GM12878 (cell line): ENCODE measurements around the gene VWA5B2. TPM values are rescaled to one million over a fixed set of nuclear protein-coding genes. Genes with fewer than 3 reads are reported as not detected.

Experiments used
- ATAC-seq: fragments of 200-7000 bp; cut with Tn5 transposase; 3 replicates; pipeline ENCODE4 v1.9.1; 2020; ENCODE audit warnings: mild to moderate bottlenecking, moderate library complexity
- BruUV-seq: library from RNA; stranded (reverse); fragments of 400-500 nt; replicated peaks from 2 replicates; lab custom pipeline; 2021; lab: Mats Ljungman, UMichigan
- CTCF ChIA-PET: fragments of 300-600 bp; sonication (Branson Sonifier 250); formaldehyde crosslinking; extraction: SDS; loops from one replicate; lab custom pipeline; 2021; ENCODE audit warnings: inconsistent platforms; lab: Yijun Ruan, JAX
- POLR2A ChIA-PET: fragments of 350-600 bp; formaldehyde crosslinking; extraction: SDS; loops from one replicate; lab custom pipeline; 2021; ENCODE audit warnings: inconsistent platforms; lab: Charles Lee
- RAD21 ChIA-PET: fragments of 300-600 bp; sonication (Branson Sonifier 250); formaldehyde crosslinking; loops from one replicate; lab custom pipeline; 2023; ENCODE audit warnings: antibody characterized with exemption; ENCODE audit not compliant: unreplicated experiment; lab: Charles Lee
- SMC1A ChIA-PET: fragments of 300-600 bp; sonication (Branson Sonifier 250); formaldehyde crosslinking; loops from one replicate; lab custom pipeline; 2023; ENCODE audit not compliant: unreplicated experiment, uncharacterized antibody; lab: Charles Lee
- DNase-seq: peaks from one replicate; pipeline ENCODE4 v3.0.0-alpha.2; 2011; ENCODE audit warnings: low read depth, low spot score
- FAIRE-seq: peaks from 3 replicates; lab custom pipeline; 2011; peaks lifted over from hg19 to GRCh38; lab: Jason Lieb, UNC
- H2AFZ ChIP-seq: 2 replicates; pipeline ENCODE4 v1.6.0; 2011; ENCODE audit warnings: low read depth, low read length, control low read depth; ENCODE audit not compliant: control insufficient read depth
- H3K27ac ChIP-seq: 2 replicates; pipeline ENCODE4 v1.5.1; 2011; ENCODE audit warnings: control low read depth; ENCODE audit not compliant: control insufficient read depth, insufficient read depth
- H3K27me3 ChIP-seq, 2 experiments: replicated peaks in 1 of 2; 2 replicates each; pipeline versions ENCODE4 v1.6.0 to v1.6.1; 2011; ENCODE audit warnings: low read length in 1 of 2; ENCODE audit not compliant: control insufficient read depth in 2 of 2, insufficient read depth in 2 of 2
- H3K36me3 ChIP-seq, 2 experiments: 2 replicates each; pipeline ENCODE4 v1.5.1; 2011; ENCODE audit warnings: low read length in 1 of 2; ENCODE audit not compliant: control insufficient read depth in 2 of 2, insufficient read depth in 2 of 2
- H3K4me1 ChIP-seq: 2 replicates; pipeline ENCODE4 v1.6.1; 2011; ENCODE audit warnings: mild to moderate bottlenecking, low read length, moderate library complexity, mixed read lengths; ENCODE audit not compliant: control insufficient read depth, insufficient read depth
- H3K4me2 ChIP-seq: 2 replicates; pipeline ENCODE4 v1.6.0; 2011; ENCODE audit warnings: control low read depth; ENCODE audit not compliant: control insufficient read depth, insufficient read depth
- H3K4me3 ChIP-seq: fragments of 200-600 bp; sonication (generic); 2 replicates; pipeline ENCODE4 v1.5.1; 2016
- H3K79me2 ChIP-seq: 2 replicates; pipeline ENCODE4 v1.6.0; 2011; ENCODE audit warnings: low read length; ENCODE audit not compliant: control insufficient read depth, insufficient read depth
- H3K9ac ChIP-seq: 2 replicates; pipeline ENCODE4 v1.8.0; 2011; ENCODE audit warnings: low read length, control low read depth, mixed read lengths; ENCODE audit not compliant: control insufficient read depth, insufficient read depth
- H3K9me3 ChIP-seq: replicated peaks from 3 replicates; pipeline ENCODE4 v1.5.1; 2011; ENCODE audit warnings: mild to moderate bottlenecking, low read length; ENCODE audit not compliant: control insufficient read depth, insufficient read depth
- H4K20me1 ChIP-seq: 2 replicates; pipeline ENCODE4 v1.6.0; 2011; ENCODE audit not compliant: control insufficient read depth, insufficient read depth
- CBFB ChIP-seq: IDR thresholded peaks from 2 replicates; pipeline ENCODE4 v1.6.1; 2016; ENCODE audit warnings: antibody characterized with exemption, low read depth
- CBX3 ChIP-seq: fragments of 200-600 bp; sonication (generic); IDR thresholded peaks from 2 replicates; pipeline ENCODE4 v1.6.1; 2016; ENCODE audit warnings: low read depth, borderline replicate concordance
- CEBPB ChIP-seq, 2 experiments: fragments of 150-350 bp in 1 of 2; IDR thresholded peaks; 2 replicates each; pipeline ENCODE4 v1.6.1; 2012 to 2014; ENCODE audit warnings: low read depth in 2 of 2, low read length in 2 of 2, borderline replicate concordance in 1 of 2, inconsistent platforms in 1 of 2
- EED ChIP-seq: sonication (generic); IDR thresholded peaks from 2 replicates; pipeline ENCODE4 v1.6.1; 2016; ENCODE audit warnings: antibody characterized with exemption, low read depth
- MEF2B ChIP-seq: fragments of 450-650 bp; IDR thresholded peaks from 2 replicates; pipeline ENCODE4 v1.6.1; 2018; ENCODE audit warnings: mild to moderate bottlenecking, moderate library complexity; ENCODE audit not compliant: partially characterized antibody, poor library complexity, severe bottlenecking
- NR2F1 ChIP-seq: fragments of 450-650 bp; conservative IDR thresholded peaks from 2 replicates; pipeline ENCODE4 v1.6.1; 2017; ENCODE audit warnings: mild to moderate bottlenecking
- RAD51 ChIP-seq: fragments of 450-650 bp; IDR thresholded peaks from 2 replicates; pipeline ENCODE4 v1.6.1; 2016; ENCODE audit warnings: moderate library complexity, mild to moderate bottlenecking, inconsistent platforms
- SIN3A ChIP-seq: IDR thresholded peaks from 2 replicates; pipeline ENCODE4 v1.6.1; 2012; ENCODE audit warnings: low read depth, low read length, improper control_type of control experiment
- SUPT20H ChIP-seq: IDR thresholded peaks from 2 replicates; pipeline ENCODE4 v1.6.1; 2011; ENCODE audit warnings: low read depth, mild to moderate bottlenecking, low read length, moderate library complexity, borderline replicate concordance; ENCODE audit not compliant: control insufficient read depth
- TARDBP ChIP-seq: IDR thresholded peaks from 2 replicates; pipeline ENCODE4 v1.6.1; 2016; ENCODE audit warnings: borderline replicate concordance
- TCF7 ChIP-seq: IDR thresholded peaks from 2 replicates; pipeline ENCODE4 v1.6.1; 2014; ENCODE audit warnings: antibody characterized with exemption, borderline replicate concordance
- YY1 ChIP-seq: IDR thresholded peaks from 2 replicates; pipeline ENCODE4 v1.6.1; 2011; ENCODE audit warnings: low read depth, mild to moderate bottlenecking, low read length
- ZNF384 ChIP-seq: IDR thresholded peaks from 2 replicates; pipeline ENCODE4 v1.6.1; 2012; ENCODE audit warnings: low read depth, mild to moderate bottlenecking, low read length, improper control_type of control experiment, borderline replicate concordance
- ZSCAN29 ChIP-seq: fragments of 450-650 bp; IDR thresholded peaks from 2 replicates; pipeline ENCODE4 v1.6.1; 2017; ENCODE audit warnings: mild to moderate bottlenecking, moderate library complexity
- WGBS: methylation state at CpG from one replicate; pipeline ENCODE4 v1.1.6; 2016; ENCODE audit warnings: low lambda C conversion rate; ENCODE audit not compliant: insufficient replicate concordance, insufficient coverage; ENCODE audit errors: missing lambda C conversion rate; 5-methylcytosine and 5-hydroxymethylcytosine counted together
- in situ Hi-C: fragments of 300-500 bp; cut with MboI; formaldehyde crosslinking; loops from 9 replicates; pipeline ENCODE4 v1.14.3; 2018; ENCODE audit warnings: mixed read lengths
- intact Hi-C: fragments of 100-400 bp; cut with micrococcal nuclease; formaldehyde crosslinking; loops from one replicate; pipeline ENCODE4 v1.14.2; 2022; ENCODE audit not compliant: unreplicated experiment
- polyA plus RNA-seq, 11 experiments: library from polyadenylated mRNA; depleted of rRNA in 4 of 11; unstranded in 6 of 11; stranded (reverse) in 5 of 11; fragments of >200 nt; fragmentation: Nextera tagmentation in 4 of 11; fragmentation: Illumina TruSeq in 1 of 11; extraction: Ambion mirVana in 4 of 11; extraction: Trizol in 1 of 11; gene quantifications; 1 replicate in 1 of 11; 2 replicates in 10 of 11; pipeline versions ENCODE4 v1.2.1 to v1.2.3, GENCODE V29; 2011 to 2016; ENCODE audit warnings: inconsistent platforms in 2 of 11, missing spikeins in 2 of 11, low read depth in 1 of 11
- total RNA-seq, 4 experiments: library from RNA; depleted of rRNA in 3 of 4; stranded (reverse); fragments of >200 nt in 3 of 4; fragmentation: Illumina TruSeq in 1 of 4; extraction: Trizol in 1 of 4; gene quantifications; 2 replicates each; pipeline versions ENCODE4 v1.2.1 to v1.2.3, GENCODE V29; 2013 to 2021
- TF ChIP-seq, protein P1 (sequence below): IDR thresholded peaks from 2 replicates; pipeline ENCODE4 v1.6.1; 2012; ENCODE audit warnings: low read depth, low read length, improper control_type of control experiment
- TF ChIP-seq, protein P2 (sequence below): fragments of 450-650 bp; IDR thresholded peaks from 2 replicates; pipeline ENCODE4 v1.6.1; 2016; ENCODE audit warnings: mild to moderate bottlenecking
- TF ChIP-seq, protein P3 (sequence below): fragments of 450-650 bp; IDR thresholded peaks from 2 replicates; pipeline ENCODE4 v1.6.1; 2017; ENCODE audit warnings: low read depth, mild to moderate bottlenecking, moderate library complexity

Gene VWA5B2
- total and polyA plus RNA-seq, 10 of the 15 experiments (the other 5 are each of a cell fraction or from before 2014, with no cell fraction given), result 0.03 to 0.09 TPM; not detected in 8

DNA sequence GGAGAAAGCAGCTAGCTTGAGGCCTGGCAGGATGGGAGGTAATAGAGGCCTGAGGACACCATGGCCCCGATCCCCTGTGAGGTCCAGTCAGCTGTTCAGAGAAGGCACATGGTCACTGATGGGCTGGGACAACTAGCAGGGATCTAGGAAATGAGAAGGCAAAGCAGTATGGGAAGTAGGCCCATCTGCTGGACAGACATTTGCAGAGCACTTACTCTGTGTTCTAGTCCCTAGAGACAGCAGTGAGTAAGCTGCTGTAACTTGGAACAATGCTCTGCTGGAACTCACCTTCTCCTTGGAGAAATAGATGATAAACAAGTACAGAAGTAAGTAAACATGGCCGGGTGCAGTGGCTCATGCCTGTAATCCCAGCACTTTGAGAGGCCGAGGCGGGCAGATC is 53.6 kb downstream of the VWA5B2 start:
- FAIRE-seq, result no peak
- Histone ChIP-seq H3K4me3 (no peak overlapping the region), H3K36me3 (no peaks in the 10 kb centered on the region), H3K9ac (no peak overlapping the region), H3K27ac (no peak overlapping the region), H2AFZ (no peak overlapping the region), H3K79me2 (no peaks in the 10 kb centered on the region), H3K4me1 (no peaks in the 10 kb centered on the region), H3K9me3 (no peaks in the 10 kb centered on the region), H3K27me3 (no peaks in the 10 kb centered on the region; a peak in 2 of 4 replicates), H4K20me1 (no peaks in the 10 kb centered on the region), H3K4me2 (no peak overlapping the region)
- ChIA-PET RAD21 (no interaction called here), CTCF (interaction anchor here (1.3 kb wide), 1 partner anchor 387 kb away, joined by 5 read pairs; no protein-coding TSS in a partner anchor), SMC1A (no interaction called here), POLR2A (interaction anchor here (0.5 kb wide), 1 partner anchor 9 kb away, joined by 4 read pairs; no protein-coding TSS in a partner anchor)
- WGBS, result 59% methylated on average over 4 of the region's 4 CpGs
- in situ Hi-C loops (no loop called here), intact Hi-C loops (no loop called here)
- ATAC-seq, result no peak
- TF ChIP-seq RAD51 (no peak), YY1 (no peak), TCF7 (no peak), CBFB (no peak), CBX3 (no peak), NR2F1 (no peak), TARDBP (no peak), MEF2B (no peak), CEBPB (IDR thresholded peaks at IDR 0.05; ENCODE audit: borderline replicate concordance in 1 of 2, low read depth in 2 of 2, low read length in 2 of 2) (no peak), SIN3A (no peak), SUPT20H (no peak), EED (no peak), ZSCAN29 (no peak), ZNF384 (no peak)
- TF ChIP-seq, protein P1, sequence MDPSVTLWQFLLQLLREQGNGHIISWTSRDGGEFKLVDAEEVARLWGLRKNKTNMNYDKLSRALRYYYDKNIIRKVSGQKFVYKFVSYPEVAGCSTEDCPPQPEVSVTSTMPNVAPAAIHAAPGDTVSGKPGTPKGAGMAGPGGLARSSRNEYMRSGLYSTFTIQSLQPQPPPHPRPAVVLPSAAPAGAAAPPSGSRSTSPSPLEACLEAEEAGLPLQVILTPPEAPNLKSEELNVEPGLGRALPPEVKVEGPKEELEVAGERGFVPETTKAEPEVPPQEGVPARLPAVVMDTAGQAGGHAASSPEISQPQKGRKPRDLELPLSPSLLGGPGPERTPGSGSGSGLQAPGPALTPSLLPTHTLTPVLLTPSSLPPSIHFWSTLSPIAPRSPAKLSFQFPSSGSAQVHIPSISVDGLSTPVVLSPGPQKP, result no peak
- TF ChIP-seq, protein P2, sequence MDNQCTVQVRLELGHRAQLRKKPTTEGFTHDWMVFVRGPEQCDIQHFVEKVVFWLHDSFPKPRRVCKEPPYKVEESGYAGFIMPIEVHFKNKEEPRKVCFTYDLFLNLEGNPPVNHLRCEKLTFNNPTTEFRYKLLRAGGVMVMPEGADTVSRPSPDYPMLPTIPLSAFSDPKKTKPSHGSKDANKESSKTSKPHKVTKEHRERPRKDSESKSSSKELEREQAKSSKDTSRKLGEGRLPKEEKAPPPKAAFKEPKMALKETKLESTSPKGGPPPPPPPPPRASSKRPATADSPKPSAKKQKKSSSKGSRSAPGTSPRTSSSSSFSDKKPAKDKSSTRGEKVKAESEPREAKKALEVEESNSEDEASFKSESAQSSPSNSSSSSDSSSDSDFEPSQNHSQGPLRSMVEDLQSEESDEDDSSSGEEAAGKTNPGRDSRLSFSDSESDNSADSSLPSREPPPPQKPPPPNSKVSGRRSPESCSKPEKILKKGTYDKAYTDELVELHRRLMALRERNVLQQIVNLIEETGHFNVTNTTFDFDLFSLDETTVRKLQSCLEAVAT, result no peak
- TF ChIP-seq, protein P3, sequence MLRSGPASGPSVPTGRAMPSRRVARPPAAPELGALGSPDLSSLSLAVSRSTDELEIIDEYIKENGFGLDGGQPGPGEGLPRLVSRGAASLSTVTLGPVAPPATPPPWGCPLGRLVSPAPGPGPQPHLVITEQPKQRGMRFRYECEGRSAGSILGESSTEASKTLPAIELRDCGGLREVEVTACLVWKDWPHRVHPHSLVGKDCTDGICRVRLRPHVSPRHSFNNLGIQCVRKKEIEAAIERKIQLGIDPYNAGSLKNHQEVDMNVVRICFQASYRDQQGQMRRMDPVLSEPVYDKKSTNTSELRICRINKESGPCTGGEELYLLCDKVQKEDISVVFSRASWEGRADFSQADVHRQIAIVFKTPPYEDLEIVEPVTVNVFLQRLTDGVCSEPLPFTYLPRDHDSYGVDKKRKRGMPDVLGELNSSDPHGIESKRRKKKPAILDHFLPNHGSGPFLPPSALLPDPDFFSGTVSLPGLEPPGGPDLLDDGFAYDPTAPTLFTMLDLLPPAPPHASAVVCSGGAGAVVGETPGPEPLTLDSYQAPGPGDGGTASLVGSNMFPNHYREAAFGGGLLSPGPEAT, result no peak
- BruUV-seq, result no TSS peak
- no peak for DNase-seq
